NCI-H446 (cell line): ENCODE results near the gene FRAT1.

ENCODE experiments used
- DNase-seq, 2 experiments: peaks; one replicate each; lab custom pipeline; 2025; lab: John Stamatoyannopoulos, UW

Gene FRAT1

DNA sequence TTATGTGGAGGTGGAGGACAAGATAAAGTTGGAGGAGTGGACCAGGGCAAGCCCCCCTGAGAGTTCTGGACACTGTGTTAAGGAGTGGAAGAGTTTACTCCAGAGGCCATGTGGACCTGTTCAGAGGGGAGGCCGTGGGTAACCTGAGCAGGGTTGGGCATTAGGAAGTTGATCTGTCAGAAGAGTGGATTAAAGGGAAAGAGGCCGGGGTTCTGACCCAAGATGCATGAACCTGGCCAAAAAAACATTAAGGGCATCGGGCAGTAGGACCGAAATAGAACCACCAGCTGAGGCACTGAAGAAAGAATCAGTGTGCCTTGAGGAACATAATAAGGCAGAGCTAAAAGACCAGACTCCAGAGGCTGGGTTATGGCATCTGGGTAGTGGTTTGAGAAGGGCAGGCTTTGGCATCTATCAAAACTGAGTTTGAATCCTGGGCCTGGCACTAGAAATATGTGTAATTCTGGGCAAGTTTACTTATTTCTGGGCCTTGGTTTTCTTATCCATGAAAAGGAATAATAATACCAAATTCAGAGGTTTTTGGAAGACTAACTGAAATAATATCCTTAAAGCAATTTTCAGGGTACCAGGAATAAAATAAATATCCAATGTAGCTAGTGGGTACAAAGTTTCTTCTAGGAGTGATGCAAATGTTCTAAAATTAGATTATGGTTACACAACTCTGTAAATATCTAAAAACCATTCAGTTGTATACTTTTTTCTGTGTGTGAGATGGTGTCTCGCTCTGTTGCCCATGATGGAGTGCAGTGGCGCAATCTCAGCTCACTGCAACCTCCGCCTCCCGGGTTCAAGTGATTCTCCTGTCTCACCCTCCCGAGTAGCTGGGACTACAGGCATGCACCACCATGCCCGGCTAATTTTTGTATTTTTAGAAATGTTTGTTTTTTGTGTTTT is 10.9 kb upstream of the FRAT1 start:
- DNase-seq = no peak

DNA sequence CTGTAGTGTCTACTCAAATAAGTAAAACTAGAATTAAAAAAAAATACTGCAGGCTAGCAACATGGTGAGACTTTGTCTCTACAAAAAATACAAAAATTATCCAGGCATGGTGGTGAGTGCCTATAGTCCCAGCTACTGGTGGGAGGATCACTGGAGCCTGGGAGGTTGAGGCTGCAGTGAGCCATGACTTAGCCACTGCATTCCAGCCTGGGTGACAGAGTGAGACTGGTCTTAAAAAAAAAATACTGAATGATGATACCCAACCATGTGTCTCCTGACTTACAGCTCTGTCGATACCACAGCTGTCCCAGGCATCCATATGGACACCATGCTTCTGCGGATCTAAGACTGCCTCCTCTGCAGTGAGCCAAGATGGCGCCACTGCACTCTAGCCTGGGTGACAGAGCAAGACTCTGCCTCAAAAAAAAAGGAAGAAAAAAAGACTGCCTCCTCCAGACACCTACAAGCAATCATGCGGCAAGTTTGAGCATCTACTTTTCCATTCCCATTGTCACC is 7.9 kb upstream of the FRAT1 start:
- no peak for DNase-seq

DNA sequence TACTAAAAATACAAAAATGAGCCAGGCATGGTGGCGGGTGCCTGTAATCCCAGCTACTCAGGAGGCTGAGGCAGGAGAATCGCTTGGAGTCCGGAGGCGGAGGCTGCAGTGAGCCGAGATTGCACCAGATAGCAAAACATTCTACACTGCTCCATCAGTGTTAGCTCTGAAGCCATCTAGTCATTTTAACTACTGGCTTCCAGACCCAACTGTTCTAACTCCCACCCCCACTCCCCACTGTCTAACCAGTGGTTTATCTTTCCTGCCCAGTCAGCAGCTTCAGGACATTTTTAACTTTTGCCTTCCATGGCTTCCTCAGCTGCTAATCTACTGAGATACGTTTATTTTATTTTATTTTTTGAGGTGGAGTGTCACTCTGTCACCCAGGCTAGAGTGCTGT is 6.2 kb upstream of the FRAT1 start:
- DNase-seq = no peak

DNA sequence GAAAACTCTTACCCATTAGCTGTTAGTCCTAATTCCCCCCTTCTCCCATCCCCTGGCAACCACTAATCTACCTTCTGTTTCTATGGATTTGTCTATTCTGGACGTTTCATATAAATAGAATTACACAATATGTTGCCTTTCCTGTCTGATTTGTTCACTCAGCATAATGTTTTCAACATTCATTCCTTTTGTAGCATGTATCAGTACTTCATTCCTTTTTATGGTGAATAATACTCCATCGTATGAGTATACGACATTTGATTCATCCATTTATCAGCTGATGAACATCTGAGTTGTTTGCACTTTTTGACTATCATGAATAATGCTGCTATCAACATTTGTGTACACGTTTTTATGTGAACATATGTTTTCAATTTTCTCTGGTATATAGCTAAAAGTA is 4.4 kb upstream of the FRAT1 start:
- no peak for DNase-seq

DNA sequence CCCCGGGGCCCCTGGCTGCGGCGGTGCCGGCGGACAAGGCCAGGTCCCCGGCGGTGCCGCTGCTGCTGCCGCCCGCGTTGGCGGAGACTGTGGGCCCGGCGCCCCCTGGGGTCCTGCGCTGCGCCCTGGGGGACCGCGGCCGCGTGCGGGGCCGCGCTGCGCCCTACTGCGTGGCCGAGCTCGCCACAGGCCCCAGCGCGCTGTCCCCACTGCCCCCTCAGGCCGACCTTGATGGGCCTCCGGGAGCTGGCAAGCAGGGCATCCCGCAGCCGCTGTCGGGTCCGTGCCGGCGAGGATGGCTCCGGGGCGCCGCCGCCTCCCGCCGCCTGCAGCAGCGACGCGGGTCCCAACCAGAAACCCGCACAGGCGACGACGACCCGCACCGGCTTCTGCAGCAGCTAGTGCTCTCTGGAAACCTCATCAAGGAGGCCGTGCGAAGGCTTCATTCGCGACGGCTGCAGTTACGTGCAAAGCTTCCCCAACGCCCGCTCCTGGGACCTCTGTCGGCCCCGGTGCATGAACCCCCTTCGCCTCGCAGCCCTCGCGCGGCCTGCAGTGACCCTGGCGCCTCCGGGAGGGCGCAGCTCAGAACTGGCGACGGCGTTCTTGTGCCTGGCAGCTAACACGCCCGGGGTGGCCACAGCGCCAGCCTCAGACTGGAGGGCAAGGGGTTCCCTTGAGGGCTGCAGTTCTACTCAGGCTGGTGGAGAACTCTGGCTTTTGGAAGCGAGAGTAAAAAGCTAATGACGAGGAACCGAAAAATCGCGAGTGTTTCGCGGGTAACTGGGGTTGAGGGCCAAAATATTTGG is 804 bp downstream of the FRAT1 start:
- no peak for DNase-seq

DNA sequence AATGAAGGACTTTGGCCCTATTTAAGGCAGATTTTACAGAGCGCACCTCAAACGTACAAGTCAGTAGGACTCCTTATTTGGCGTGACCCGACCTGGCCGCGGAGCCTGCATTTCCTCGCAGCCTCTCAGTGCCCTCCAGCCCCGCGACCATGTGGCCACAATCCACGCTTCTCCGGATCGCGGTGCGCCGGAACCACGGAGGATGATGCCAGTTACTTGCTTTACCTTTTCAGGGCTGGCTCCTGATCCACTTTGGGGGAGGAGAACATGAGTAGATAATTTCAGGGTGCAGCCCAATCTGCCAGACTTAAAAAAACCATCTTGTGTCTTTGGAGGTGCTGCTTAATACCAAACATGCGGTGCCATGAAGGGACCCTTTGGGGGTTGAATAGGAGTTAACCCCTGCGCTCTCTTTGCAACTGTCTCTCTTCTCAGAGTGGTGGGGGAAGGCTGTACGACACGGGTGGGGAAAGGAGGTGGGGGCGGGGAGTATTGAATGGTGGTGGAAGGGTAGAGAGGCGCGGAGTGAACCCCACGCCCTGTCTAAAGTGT is 1.5 kb downstream of the FRAT1 start:
- no peak for DNase-seq

DNA sequence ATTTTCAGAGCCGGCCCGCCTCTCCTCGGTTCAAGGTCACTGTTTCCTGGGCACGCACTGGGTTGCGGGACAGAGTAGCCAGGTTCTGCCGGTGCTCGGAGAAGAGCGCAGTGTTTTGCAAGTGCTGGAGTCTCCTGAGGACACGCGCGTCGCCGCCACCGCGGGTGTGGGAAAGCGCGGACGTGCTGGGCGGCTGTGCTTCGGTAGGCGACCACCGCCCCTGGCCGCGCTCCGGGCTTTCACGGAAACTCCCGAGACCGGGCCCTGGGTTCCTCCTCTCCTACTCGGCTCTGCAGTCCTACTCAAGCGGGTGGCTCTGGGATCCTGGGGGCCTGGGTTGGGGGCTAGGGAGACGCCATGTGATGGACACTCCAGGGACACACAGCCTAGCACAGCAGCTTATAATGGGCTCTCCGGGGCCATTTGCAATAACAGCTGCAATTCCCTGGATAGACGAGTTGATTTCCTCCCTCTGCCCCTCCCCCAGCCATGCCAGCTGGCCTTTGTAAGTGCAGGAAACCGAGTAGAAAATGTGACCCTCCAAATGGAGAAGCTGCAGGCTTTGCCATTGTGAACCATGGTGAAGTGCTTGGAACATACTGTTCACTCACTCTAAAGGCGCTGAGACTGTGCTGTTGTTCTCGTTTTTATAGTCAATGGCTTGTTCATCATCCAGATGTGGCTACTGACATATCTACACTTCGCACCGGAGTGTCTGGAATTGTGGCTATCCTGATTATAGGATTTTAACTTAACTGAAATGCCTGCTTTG is 2.1 kb downstream of the FRAT1 start:
- DNase-seq = no peak

DNA sequence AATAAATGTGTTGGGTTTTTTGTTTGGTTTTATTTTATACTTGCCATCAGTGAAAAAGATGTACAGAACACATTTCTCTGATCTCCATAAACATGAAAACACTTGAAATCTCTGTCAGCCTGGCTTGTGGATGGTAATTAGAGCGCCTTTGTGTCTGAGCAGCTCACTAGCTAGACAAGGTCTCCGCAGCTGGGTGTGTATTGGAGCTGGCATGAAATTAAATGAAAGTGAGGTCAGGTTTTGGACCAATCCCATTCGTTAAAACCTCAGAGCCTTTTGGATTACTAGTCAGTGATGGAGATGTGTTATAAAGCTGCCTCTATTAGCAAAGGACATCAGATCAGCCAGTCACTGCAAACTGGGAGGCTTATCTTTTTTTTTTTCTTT is 2.7 kb downstream of the FRAT1 start:
- no peak for DNase-seq

DNA sequence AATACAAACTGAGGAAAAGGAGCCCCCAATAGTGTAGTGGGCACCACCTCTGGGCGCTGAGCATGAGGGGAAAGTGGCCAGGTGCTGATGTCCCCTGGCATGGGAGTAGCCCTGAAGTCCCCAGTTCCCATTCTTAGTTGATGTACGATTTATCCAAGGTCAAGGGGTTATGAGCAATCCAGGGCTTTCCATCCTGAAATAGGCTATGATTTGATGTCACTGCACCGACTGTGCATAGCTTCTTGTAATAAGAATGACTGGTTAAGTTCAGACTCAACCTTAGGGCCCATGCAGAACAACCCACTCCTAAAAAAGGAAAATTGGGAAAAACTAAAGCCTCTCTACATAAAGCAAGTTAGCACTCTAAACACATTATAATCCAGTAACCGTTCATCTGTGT is 4.4 kb downstream of the FRAT1 start:
- no peak for DNase-seq

DNA sequence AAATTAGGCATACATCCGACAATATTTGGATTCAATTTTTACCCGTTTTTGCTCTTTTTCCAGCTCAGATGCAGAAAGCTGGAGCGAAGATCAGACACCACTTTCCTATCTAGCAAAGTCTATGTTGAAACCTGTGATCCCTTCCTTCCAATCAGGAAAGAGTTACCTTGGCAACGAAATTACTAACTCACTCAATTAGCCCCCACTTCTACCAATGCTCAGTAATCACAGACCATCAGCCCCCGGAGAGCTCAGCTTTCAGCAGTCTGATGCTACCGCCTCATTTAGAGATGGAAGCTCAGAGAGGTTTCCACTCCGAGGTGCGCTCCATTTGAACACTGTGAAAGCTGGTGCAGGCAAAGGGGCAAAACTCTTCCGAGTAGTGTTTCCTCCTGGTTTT is 6.7 kb downstream of the FRAT1 start:
- no peak for DNase-seq

DNA sequence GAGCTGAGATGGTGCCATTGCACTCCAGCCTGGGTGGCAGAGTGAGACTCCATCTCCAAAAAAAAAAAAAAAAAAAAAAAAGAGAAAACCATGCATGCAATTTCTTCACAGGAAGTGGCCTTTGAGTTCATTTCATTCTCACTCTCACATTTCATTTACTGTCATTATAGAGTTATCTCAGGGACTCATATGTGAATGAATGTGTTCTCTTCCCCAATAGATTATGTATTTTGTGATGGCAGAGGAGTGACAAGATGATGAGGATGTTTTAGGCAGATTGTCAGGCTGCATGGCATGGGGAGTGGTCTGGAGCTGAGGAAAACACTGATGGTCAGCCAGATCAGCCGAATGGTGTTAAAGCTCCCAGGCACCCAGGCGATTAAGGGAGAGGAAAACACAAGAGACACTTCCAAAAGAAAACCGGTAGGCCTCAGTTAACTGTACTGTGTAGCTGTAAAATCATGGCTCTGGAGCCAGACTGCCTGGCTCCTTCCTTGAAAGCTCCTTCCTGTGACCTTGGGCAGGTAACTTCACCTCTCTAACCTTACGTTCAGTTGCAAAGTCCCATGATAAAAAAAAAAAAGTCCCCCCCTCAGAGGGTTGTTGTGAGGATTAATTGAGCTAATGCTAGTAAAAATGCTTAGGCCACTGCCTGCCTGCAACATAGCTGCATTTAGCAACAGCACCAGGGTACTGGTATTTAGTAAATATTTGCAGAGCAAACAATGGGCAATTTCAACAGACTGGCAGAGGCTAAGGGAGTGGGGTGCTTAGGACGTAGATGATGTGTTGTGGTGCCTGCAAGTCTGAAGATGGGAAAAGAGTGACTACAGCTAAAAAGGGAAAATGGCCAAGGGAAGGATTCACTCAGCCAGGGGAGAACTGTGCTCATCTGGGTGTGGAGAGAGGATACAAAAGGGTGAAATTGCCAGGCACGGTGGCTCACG is 8.6 kb downstream of the FRAT1 start:
- DNase-seq = no peak

DNA sequence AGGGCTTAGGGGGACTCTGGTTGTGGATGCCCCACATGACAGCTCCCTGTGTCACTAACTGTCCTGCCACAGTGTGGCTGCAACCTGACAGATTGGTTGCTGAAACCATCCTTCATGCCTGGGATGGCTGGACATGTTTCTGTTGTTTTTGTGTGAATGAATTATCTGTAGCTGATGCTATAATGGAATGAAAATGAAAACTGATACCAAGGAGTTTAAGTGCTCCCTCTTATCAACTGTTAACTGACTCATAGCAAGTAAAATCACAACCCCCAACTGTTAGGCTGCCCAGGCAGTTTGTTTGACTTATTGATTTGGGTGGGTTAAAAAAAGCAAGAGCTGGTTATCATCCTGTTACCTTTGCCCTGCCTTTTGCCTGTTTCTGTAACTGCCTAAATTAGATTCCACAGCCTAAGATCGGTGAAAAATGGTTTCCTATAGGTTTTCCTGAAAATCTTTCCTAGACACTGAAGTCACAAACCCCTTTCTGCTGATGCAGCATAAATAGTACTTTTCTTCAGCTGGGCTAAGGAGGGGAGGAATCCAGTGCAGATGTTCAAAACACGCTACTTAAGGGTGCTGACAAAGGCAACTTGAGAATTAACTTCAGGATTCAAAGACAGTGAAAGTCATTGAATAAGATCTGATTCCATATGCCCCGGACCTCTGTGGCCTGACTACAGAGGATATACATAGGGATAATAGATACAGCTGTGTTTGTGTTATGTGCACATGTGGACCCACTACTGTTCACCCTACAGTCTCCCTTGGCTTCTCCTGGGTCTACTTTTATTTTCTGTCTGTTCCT is 9.8 kb downstream of the FRAT1 start:
- DNase-seq = no peak

DNA sequence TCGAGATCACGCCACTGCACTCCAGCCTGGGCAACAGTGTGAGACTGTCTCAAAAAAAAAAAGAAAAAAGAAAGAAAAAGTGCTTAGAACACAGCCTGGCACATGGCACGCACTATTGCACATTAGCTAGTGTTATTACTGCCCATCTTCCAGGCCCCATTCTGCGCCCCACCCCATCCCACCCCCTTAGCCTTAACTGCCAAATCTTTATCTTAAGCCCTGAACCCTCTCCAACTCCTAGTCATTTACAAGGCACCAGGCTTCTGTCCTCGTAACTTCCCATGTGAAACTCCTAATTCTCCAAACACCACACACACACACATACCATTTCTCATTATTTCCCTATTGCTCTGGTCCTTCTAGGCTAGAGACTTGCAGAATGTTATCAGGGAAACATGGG is 10.7 kb downstream of the FRAT1 start:
- DNase-seq = no peak

DNA sequence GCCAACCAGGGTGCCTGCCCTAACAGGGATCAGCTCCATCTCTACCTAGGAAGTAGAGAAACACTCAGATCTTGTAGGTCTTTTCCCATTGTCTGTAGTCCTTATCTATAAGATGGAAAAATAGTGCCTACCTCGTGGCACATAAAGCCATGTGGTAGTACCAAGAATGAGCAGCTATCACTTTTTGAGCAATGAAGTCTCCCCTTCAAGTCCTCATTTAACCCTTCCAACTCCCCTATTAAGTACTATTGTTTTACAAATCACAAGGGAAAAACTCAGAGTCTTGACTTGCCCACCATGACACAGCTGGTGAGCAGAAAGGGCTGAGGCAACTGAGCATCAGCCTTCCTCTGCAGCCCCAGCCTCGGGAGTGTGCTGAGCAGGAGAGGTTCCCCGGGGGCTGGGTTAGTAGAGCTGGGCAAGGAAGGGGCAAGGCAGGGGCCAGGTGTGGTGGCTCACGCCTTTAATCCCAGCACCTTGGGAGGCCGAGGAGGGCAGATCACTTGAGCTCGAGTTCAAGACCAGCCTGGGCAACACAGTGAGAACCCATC is 12.2 kb downstream of the FRAT1 start:
- DNase-seq = no peak

DNA sequence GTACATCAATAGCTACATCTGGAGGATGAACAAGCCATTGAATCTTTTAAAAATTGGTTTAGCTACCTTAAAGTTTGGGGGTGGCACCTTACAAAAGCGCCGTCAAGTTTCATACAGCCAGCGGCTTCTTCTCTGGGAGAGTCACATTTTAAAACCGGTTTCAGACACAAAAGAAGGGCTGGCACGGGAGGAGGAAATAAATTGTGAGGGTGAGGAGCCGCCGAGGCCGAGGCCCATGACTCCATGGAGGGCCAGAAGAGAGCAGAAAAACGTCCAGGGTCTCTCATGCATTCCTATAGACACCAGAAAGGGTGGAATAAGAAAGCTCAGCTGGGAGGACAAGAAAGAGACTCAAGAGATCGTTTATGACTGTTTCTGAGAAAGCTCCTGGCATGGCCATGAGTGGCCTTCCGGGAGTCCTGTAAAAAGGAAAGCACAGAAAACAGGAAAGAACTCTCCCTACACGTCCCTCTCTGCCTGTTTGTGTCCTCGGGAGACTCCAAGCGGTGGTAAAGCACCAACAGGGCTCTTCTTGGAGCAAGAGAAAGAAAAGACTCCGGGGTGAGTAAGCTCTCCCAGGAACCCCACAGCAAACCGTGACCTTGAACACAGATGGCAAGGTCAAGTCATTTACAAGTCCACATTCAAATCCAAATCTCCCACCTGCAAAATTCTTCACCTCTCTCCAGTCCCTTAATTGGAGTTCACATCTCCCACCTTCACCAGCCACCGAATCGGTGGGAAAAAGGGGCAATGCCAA is 13.7 kb downstream of the FRAT1 start:
- peak in 1 of 2 experiments; percentile 9 for DNase-seq

DNA sequence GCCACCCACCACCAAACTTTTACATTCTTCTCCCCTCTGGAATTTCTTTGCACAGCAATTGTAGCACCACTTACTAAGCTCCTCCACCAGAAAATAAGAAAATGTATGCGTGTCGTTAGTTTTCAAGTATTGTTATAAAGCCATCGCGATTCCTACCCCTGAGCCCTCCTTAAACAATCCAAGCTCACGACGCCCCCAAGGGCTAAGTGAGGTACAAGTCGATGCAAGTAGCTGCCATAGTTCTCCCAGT is 14.2 kb downstream of the FRAT1 start:
- DNase-seq = peak in 1 of 2 experiments; percentile 8

DNA sequence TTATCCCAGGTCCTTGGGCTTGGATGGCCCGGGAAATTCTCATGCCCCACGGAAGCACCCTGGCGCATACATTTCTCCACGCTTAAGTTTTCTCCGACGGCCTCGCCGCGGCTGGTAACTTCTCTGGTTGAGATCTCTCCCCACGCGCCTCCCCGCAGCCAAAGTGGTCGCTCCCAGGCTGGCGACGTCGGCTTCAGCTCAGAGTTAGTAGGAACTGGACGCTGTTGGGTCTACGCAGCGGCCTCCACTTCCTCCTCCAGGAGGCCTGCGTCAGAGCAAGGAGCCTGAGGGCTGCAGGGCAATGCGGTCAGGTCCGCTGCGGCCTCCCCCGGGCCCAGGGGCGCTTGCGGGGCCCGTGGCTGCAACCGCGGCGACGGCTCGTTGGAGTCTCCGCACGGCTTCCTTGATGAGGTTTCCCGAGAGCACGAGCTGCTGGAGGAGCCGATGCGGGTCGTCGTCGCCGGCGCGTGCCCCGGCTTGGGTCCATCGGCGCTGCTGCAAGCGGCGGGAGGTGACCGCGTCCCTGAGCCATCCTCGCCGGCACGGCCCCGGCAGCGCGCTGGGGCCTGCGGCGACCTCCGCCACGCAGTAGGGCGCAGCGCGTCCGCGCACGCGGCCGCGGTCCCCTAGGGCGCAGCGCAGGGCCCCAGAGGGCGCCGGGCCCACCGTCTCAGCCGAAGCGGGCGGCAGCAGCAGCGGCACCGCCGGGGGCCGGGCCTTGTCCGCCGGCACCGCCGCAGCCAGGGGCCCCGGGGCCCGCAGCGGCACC is 14.7 kb downstream of the FRAT1 start:
- DNase-seq = no peak
